ENCODE measurements around the gene TAF1C. TPM values are rescaled to one million over a fixed set of nuclear protein-coding genes. Genes with fewer than 3 reads are reported as not detected.

The TAF1C gene
- total RNA-seq, 1 donor from 2014 or later: 74.7 TPM

DNA sequence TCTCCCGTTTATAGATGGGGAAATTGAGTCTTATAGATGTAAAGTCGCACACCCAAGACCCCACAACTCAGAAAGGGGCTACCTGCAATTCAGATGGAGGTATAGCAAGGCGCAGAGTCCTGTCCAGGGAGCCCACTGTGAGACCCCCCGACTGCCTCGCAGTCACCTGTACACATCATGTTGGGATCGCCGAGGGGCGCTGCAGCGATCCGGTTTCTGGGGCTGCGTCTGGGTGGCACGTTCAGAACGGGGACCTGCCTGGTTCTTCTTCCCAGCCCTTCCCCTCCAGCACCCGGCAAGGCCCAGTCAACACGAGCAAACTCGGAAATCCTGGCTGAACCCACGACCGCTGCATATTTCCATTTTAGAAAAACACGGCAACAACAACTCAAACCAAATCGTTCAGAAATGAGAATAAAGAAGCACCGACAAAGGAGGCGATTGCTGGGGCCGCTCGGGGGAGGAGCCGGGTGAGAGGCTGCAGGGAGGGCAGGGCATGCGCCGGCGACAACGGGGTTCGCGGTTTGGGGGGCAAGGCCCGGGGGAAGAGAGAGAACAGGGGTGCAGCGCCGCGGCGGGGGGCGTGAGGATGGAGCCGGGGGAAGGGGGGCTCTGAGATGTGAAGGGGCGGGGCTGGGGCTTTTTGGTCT, 42.5 kb downstream of the TAF1C start:
- Mint-ChIP-seq H3K4me3 (ENCODE audit: unreplicated experiment) (peak overlapping the region; percentile 96), H3K27ac (ENCODE audit: unreplicated experiment) (peak overlapping the region; percentile 89), H3K4me1 (ENCODE audit: low read depth, unreplicated experiment) (peaks cover 11% of the 10 kb centered on the region), H3K27me3 (ENCODE audit: unreplicated experiment) (peaks cover 5% of the 10 kb centered on the region), H3K9me3 (ENCODE audit: unreplicated experiment) (peaks cover 4% of the 10 kb centered on the region), H3K36me3 (ENCODE audit: unreplicated experiment) (no peaks in the 10 kb centered on the region)
- TF ChIP-seq, protein P1, sequence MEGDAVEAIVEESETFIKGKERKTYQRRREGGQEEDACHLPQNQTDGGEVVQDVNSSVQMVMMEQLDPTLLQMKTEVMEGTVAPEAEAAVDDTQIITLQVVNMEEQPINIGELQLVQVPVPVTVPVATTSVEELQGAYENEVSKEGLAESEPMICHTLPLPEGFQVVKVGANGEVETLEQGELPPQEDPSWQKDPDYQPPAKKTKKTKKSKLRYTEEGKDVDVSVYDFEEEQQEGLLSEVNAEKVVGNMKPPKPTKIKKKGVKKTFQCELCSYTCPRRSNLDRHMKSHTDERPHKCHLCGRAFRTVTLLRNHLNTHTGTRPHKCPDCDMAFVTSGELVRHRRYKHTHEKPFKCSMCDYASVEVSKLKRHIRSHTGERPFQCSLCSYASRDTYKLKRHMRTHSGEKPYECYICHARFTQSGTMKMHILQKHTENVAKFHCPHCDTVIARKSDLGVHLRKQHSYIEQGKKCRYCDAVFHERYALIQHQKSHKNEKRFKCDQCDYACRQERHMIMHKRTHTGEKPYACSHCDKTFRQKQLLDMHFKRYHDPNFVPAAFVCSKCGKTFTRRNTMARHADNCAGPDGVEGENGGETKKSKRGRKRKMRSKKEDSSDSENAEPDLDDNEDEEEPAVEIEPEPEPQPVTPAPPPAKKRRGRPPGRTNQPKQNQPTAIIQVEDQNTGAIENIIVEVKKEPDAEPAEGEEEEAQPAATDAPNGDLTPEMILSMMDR (IDR thresholded peaks at IDR 0.05; ENCODE audit: partially characterized antibody, unreplicated experiment): no peak
- peak; percentile 58 for DNase-seq

DNA sequence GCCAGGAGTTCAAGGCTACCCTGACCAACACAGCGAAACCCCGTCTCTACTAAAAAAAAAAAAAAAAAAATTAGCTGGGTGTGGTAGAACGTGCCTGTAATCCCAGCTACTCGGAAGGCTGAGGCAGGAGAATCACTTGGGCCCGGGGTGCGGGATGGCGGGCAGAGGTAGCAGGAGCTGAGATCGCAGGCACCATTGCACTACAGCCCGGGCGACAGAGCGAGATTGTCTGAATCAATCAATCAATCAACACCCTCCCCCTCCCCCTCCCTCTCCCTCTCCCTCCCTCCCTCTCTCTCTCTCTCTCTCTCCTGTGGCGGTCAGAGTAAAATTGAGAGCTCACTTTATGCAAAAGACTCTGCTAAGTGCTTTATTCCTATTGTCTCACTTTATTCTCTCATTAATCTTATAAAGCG, 43.1 kb downstream of the TAF1C start:
- peak; percentile 55 for DNase-seq
- H3K4me1 Mint-ChIP-seq (ENCODE audit: low read depth, unreplicated experiment): peaks cover 16% of the 10 kb centered on the region
- peak overlapping the region; percentile 96 for H3K4me3 Mint-ChIP-seq (ENCODE audit: unreplicated experiment)

DNA sequence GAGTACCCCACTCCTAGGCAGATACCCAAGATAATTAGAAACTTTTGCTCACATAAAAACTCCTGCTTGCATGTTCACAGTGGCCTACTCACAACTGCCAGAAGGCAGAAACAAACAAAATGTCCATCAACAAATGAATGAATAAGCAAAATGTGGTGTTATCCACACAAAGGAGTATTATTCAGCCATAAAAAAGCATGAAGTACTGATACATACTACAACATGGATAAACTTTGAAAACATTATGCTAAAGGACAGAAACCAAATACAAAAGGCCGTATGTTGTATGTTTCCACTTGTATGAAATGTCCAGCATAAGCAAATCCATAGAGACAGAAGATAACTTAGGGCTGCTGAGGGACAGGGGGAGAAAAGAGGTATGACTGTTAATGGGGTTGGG, 43.8 kb downstream of the TAF1C start:
- DNase-seq: no peak
- Mint-ChIP-seq H3K27ac (ENCODE audit: unreplicated experiment) (no peak overlapping the region), H3K27me3 (ENCODE audit: unreplicated experiment) (peaks cover 5% of the 10 kb centered on the region), H3K4me1 (ENCODE audit: low read depth, unreplicated experiment) (peaks cover 22% of the 10 kb centered on the region), H3K9me3 (ENCODE audit: unreplicated experiment) (peaks cover 4% of the 10 kb centered on the region), H3K4me3 (ENCODE audit: unreplicated experiment) (peak overlapping the region; percentile 48), H3K36me3 (ENCODE audit: unreplicated experiment) (no peaks in the 10 kb centered on the region)
- TF ChIP-seq, protein P1 (IDR thresholded peaks at IDR 0.05; ENCODE audit: partially characterized antibody, unreplicated experiment): no peak

More for the DNA sequence above, 43.1 kb downstream of the TAF1C start:
- no peaks in the 10 kb centered on the region for H3K36me3 Mint-ChIP-seq (ENCODE audit: unreplicated experiment)
- TF ChIP-seq, protein P1 (IDR thresholded peaks at IDR 0.05; ENCODE audit: partially characterized antibody, unreplicated experiment): no peak
- peaks cover 5% of the 10 kb centered on the region for H3K27me3 Mint-ChIP-seq (ENCODE audit: unreplicated experiment)
- peak overlapping the region; percentile 89 for H3K27ac Mint-ChIP-seq (ENCODE audit: unreplicated experiment)
- H3K9me3 Mint-ChIP-seq (ENCODE audit: unreplicated experiment): peaks cover 4% of the 10 kb centered on the region

DNA sequence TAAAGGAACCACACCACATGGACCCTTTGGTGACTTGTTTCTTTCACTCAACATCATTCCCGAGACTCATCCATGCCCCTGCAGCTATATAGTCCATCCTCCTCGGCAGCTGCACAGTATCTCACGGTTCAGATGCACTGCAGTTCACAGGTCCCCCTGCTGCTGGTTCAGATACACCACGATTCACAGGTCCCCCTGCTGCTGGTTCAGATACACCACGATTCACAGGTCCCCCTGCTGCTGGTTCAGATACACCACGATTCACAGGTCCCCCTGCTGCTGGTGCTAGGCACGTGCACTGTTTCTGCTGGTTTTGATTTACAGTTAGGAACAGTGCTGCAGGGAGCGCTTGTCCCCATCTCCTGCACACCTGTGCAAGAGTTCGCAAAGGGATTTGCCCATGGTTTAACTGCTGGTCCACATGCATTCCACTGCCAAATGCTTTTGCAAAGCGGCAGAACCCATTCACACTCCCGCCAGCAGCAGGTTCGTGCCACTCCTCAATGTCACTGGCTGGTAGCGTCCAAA, 45.6 kb downstream of the TAF1C start:
- peaks cover 9% of the 10 kb centered on the region for H3K9me3 Mint-ChIP-seq (ENCODE audit: unreplicated experiment)
- H3K27me3 Mint-ChIP-seq (ENCODE audit: unreplicated experiment): peaks cover 5% of the 10 kb centered on the region
- DNase-seq: peak; percentile 30
- peaks cover 30% of the 10 kb centered on the region for H3K4me1 Mint-ChIP-seq (ENCODE audit: low read depth, unreplicated experiment)
- TF ChIP-seq, protein P1 (IDR thresholded peaks at IDR 0.05; ENCODE audit: partially characterized antibody, unreplicated experiment): peak; percentile 25
- H3K4me3 Mint-ChIP-seq (ENCODE audit: unreplicated experiment): no peak overlapping the region
- peak overlapping the region; percentile 76 for H3K27ac Mint-ChIP-seq (ENCODE audit: unreplicated experiment)
- H3K36me3 Mint-ChIP-seq (ENCODE audit: unreplicated experiment): no peaks in the 10 kb centered on the region

DNA sequence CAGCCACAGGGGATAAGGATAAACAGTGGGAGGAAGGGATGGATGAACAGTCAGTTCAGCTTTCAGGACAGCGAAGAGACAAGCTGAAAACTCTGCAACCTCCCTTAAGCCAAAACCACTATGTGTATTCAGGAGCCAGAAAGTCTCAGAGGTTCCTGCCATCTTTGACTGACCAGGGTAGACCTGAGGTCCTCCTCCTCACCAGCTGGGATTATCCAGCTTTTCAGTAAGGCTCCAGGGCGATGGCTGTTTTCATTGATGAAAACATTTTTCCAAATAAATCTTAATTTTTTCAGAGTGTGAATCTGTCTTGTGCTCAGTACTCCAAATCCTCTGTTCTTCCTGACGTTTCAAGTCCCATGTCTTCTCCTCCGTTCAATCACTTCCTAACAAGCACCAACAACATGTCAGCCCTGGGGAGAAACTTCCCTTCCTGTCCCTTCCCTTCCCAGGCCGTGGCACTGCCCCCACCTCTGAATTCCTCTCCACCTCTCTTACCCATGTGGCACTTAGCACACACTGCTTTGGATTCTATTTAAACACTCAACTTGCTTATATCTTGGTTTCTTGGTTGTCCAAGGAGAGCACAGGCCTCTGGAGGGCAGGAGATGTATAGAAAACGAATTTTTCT, 47.1 kb downstream of the TAF1C start:
- DNase-seq: no peak
- TF ChIP-seq, protein P1 (IDR thresholded peaks at IDR 0.05; ENCODE audit: partially characterized antibody, unreplicated experiment): no peak
- Mint-ChIP-seq H3K27ac (ENCODE audit: unreplicated experiment) (peak overlapping the region; percentile 99), H3K27me3 (ENCODE audit: unreplicated experiment) (peaks cover 5% of the 10 kb centered on the region), H3K36me3 (ENCODE audit: unreplicated experiment) (no peaks in the 10 kb centered on the region), H3K9me3 (ENCODE audit: unreplicated experiment) (peaks cover 10% of the 10 kb centered on the region), H3K4me1 (ENCODE audit: low read depth, unreplicated experiment) (peaks cover 35% of the 10 kb centered on the region), H3K4me3 (ENCODE audit: unreplicated experiment) (peak overlapping the region; percentile 85)

Data from glutamatergic neuron (in vitro differentiated cells).